ENCODE measurements around the gene KRT9.
"Not testable (repeated sequence)": the region's sequence is repeated elsewhere in the genome, so short reads cannot be mapped to it uniquely, and the experiment has no call there.

The KRT9 gene

GRCh38 chr17:41602524-41602923, 30.7 kb upstream of the KRT9 start:
- no peak for DNase-seq (ENCODE audit: low read depth in 2 of 2)

- DNase-seq (ENCODE audit: low read depth in 2 of 2) = no peak
These were observed 28.5 kb upstream of the KRT9 start for GRCh38 chr17:41600318-41600717.

- no peak for DNase-seq (ENCODE audit: low read depth in 2 of 2)
These were observed 27.8 kb upstream of the KRT9 start for GRCh38 chr17:41599680-41600079.

GRCh38 chr17:41595585-41595984, 23.7 kb upstream of the KRT9 start:
- no peak for DNase-seq (ENCODE audit: low read depth in 2 of 2)

- no peak for DNase-seq (ENCODE audit: low read depth in 2 of 2)
These were observed 22.6 kb upstream of the KRT9 start for GRCh38 chr17:41594363-41594915.

GRCh38 chr17:41593306-41593981, 21.6 kb upstream of the KRT9 start:
- no peak for DNase-seq (ENCODE audit: low read depth in 2 of 2)

- DNase-seq (ENCODE audit: low read depth in 2 of 2) = no peak
These were observed 20.9 kb upstream of the KRT9 start for GRCh38 chr17:41592601-41593305.

GRCh38 chr17:41589301-41589700, 17.4 kb upstream of the KRT9 start:
- no peak for DNase-seq (ENCODE audit: low read depth in 2 of 2)

- DNase-seq (ENCODE audit: low read depth in 2 of 2) = no peak
These were observed 16.4 kb upstream of the KRT9 start for GRCh38 chr17:41588126-41588810.

- DNase-seq (ENCODE audit: low read depth in 2 of 2) = no peak
These were observed 15.1 kb upstream of the KRT9 start, which contains the start of gene KRT14 for GRCh38 chr17:41586863-41587495. Gene KRT14, minus strand, starts transcription at chr17:41586895. Its CDS starts 61 bp downstream, at chr17:41586834.

GRCh38 chr17:41585301-41586056, 13.6 kb upstream of the KRT9 start:
- no peak for DNase-seq (ENCODE audit: low read depth in 2 of 2)

GRCh38 chr17:41584331-41584927, 12.6 kb upstream of the KRT9 start:
- DNase-seq (ENCODE audit: low read depth in 2 of 2) = not testable (repeated sequence)

- DNase-seq (ENCODE audit: low read depth in 2 of 2) = no peak
These were observed 11.6 kb upstream of the KRT9 start for GRCh38 chr17:41583137-41584127.

GRCh38 chr17:41582061-41582968, 10.5 kb upstream of the KRT9 start:
- DNase-seq (ENCODE audit: low read depth in 2 of 2) = not testable (repeated sequence)

GRCh38 chr17:41581366-41582060, 9.7 kb upstream of the KRT9 start:
- no peak for DNase-seq (ENCODE audit: low read depth in 2 of 2)

GRCh38 chr17:41580687-41581365, 9.0 kb upstream of the KRT9 start:
- DNase-seq (ENCODE audit: low read depth in 2 of 2) = no peak

- DNase-seq (ENCODE audit: low read depth in 2 of 2) = no peak
These were observed 8.4 kb upstream of the KRT9 start for GRCh38 chr17:41580244-41580575.

Data from stimulated activated CD8-positive, alpha-beta memory T cell treated with anti-CD3 and anti-CD28 coated beads, Interleukin-15, amount 100 ng/mL, for 4 hours (primary cell).